Heart left ventricle (tissue), 13 donors: ENCODE measurements around the gene PPP1R12B.
"Not testable (repeated sequence)": the region's sequence is repeated elsewhere in the genome, so short reads cannot be mapped to it uniquely, and the experiment has no call there.

Experiments used
- CTCF ChIP-seq, 12 donors: fragments of 200-600 bp; sonication (generic) in 4 of 12; IDR thresholded peaks; one replicate each; pipeline versions ENCODE4 v1.5.0 to v1.8.0; 2018 to 2022; ENCODE audit warnings: antibody characterized with exemption in 12 of 12, mild to moderate bottlenecking in 5 of 12
- POLR2A ChIP-seq, 2 donors: fragments of 450-650 bp; IDR thresholded peaks; one replicate each; pipeline ENCODE4 v1.6.1; 2017; ENCODE audit warnings: antibody characterized with exemption in 2 of 2, mild to moderate bottlenecking in 2 of 2, moderate library complexity in 2 of 2
- donor health status: ischemic (EF 13 %, LVEDD 7.1; RV severe dilation, severe dysfunction).
- donor health status: DM: no; HTN: yes; CAD: no.
- donor health status: DM: no; HTN: no; CAD: no.
- donor health status: ischemic (EF 25% LVEDD 6.9; RV normal size, moderate dysfunction).
- donor health status: ischemic (EF 25% LVEDD 5.7; RV mildly dilated, moderate dysfunction).
- donor health status: ischemic (EF 35%, LVEDD 5.7; RV mildly dilated, moderate dysfunction).
- donor health status: nonischemic (EF 11% LVEDD 7.7; RV severe dilation, severe dysfunction).
- donor health status: DM: yes; HTN: yes; CAD: no.
- donor health status: PGD.
- donor health status: ischemic (EF 29% LVEDD 5.4; RV normal size, mild dysfunction).
- donor health status: nonischemic (EF 23%, LVEDD 6.1; RV moderate dilation, normal function).

DNA sequence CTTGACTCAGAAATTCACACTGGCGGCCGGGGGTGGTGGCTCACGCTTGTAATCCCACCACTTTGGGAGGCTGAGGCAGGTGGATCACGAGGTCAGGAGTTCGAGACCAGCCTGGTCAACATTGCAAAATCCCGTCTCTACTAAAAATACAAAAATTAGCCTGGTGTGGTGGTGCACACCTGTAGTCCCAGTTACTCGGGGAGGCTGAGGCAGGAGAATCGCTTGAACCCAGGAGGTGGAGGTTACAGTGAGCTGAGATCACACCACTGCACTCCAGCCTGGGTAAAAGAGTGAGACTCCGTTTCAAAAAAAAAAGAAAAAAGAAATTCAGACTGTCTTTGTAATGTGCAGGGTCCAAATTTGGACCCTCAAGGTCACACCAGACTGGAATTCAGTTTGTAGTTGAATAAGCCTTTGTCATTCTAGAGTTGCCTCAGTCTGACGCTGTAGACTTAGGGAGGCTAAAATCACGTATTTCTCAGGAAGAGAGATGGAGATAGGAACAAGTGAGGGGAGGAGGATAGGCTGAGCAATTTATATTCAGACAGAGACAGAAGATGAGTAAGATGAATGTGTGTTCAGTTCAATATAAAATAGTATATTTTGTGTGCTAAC, 4.2 kb downstream of the PPP1R12B start:
- not testable (repeated sequence) for TF ChIP-seq CTCF, POLR2A (IDR thresholded peaks at IDR 0.05)
